ENCODE results near the gene ATP2B3. TPM values are rescaled to one million over a fixed set of nuclear protein-coding genes. Genes with fewer than 3 reads are reported as not detected.

Gene ATP2B3
- total and polyA plus RNA-seq, 2 donors (not counting 3 experiments of a cell fraction or from before 2014, with no cell fraction given), result 0.01 to 0.07 TPM

DNA sequence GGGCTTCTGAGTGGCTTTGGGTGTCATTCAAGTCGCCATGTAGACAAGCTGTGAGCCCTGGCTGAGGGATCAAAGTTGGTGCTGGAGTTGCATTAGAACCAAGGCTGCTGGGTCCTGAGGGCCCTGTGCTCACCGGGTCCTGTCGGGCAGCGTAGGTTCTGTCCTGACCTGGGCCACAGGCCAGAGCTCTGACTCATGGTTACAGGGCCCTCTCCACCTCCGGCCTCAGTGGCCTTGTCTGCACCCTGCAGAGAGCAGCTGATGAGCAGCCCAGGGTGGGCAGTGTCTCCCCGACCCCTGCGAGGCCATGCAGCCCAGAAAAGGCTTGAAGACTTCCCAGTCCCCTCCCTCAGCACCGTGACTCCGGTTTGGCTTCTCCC, 22.5 kb downstream of the ATP2B3 start:
- intact Hi-C loops (cut with micrococcal nuclease) (loop anchor here (1.0 to 2.0 kb wide), 3 partner anchors 109 to 168 kb away; no protein-coding TSS in a partner anchor), dilution Hi-C loops (cut with MboI; ENCODE audit: extremely low pct_ligation_motif_present, low sequenced_read_pairs) (no loop called here)
- CTCF ChIA-PET, result interaction anchor here (1.0 to 3.8 kb wide), 14 partner anchors 9 to 168 kb away, joined by 3 to 60 read pairs (median 6); no protein-coding TSS in a partner anchor
- H3K4me3 ChIP-seq (replicated peaks in 1 of 3; ENCODE audit: insufficient read depth in 1 of 3, low read depth in 1 of 3, low read length in 3 of 3), result no peak overlapping the region
- H4K20me1 ChIP-seq (replicated peaks; ENCODE audit: control insufficient read depth, extremely low read depth, insufficient read depth, low read length), result no peaks in the 10 kb centered on the region
- H3K79me2 ChIP-seq (ENCODE audit: control insufficient read depth, insufficient read depth, low read length), result no peaks in the 10 kb centered on the region
- no peak for DNase-seq (ENCODE audit: low read depth, low spot score)
- FAIRE-seq, result no peak
- no peaks in the 10 kb centered on the region for H3K36me3 ChIP-seq (ENCODE audit: control insufficient read depth in 2 of 2, extremely low read depth in 1 of 2, insufficient read depth in 2 of 2, low read length in 2 of 2)
- TF ChIP-seq MYC (IDR thresholded peaks at IDR 0.05; ENCODE audit: low read depth, low read length), result no peak
- TF ChIP-seq FOS (IDR thresholded peaks at IDR 0.05; ENCODE audit: borderline replicate concordance, insufficient read depth, low read length), result no peak
- TF ChIP-seq GATA2 (IDR thresholded peaks at IDR 0.05; ENCODE audit: insufficient read depth, insufficient read length, low read depth, low read length), result no peak
- TF ChIP-seq, protein P1, sequence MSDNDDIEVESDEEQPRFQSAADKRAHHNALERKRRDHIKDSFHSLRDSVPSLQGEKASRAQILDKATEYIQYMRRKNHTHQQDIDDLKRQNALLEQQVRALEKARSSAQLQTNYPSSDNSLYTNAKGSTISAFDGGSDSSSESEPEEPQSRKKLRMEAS (IDR thresholded peaks at IDR 0.05; ENCODE audit: insufficient read depth, insufficient read length), result no peak
- TF ChIP-seq POLR2A (IDR thresholded peaks at IDR 0.05; ENCODE audit: low read depth, low read length), result no peak
- no peak for TF ChIP-seq JUN (IDR thresholded peaks at IDR 0.05; ENCODE audit: borderline replicate concordance, insufficient read depth, insufficient read length, low read depth)
- no peak for TF ChIP-seq EZH2 (IDR thresholded peaks at IDR 0.05; ENCODE audit: borderline replicate concordance, low read depth, low read length, severe bottlenecking)
- no peak for TF ChIP-seq POLR2AphosphoS5 (IDR thresholded peaks at IDR 0.05; ENCODE audit: insufficient read depth, low read depth, low read length)
- TF ChIP-seq CTCF (IDR thresholded peaks at IDR 0.05; ENCODE audit: extremely low read depth in 1 of 2, insufficient read depth in 1 of 2, low read depth in 1 of 2, low read length in 2 of 2), result no peak
- H2AFZ ChIP-seq (ENCODE audit: low read depth, low read length), result no peak overlapping the region
- no peaks in the 10 kb centered on the region for H3K27me3 ChIP-seq (ENCODE audit: control insufficient read depth in 2 of 2, insufficient read depth in 2 of 2, low read length in 2 of 2)
- H3K4me2 ChIP-seq (ENCODE audit: insufficient read depth, low read length), result no peak overlapping the region
- no peaks in the 10 kb centered on the region for H3K4me1 ChIP-seq (ENCODE audit: control insufficient read depth, extremely low read depth, insufficient read depth, low read length)
- POLR2A ChIA-PET, result no interaction called here
- H3K9me3 ChIP-seq (replicated peaks; ENCODE audit: control insufficient read depth, insufficient read depth, low read length), result no peaks in the 10 kb centered on the region
- BruUV-seq (replicated peaks), result no TSS peak
- H3K9ac ChIP-seq (replicated peaks; ENCODE audit: extremely low read depth, insufficient read depth, low read length), result no peak overlapping the region
- no peaks in the 10 kb centered on the region for H3K9me1 ChIP-seq (replicated peaks; ENCODE audit: control insufficient read depth, extremely low read depth, insufficient read depth, low read length)
- no peak overlapping the region for H3K27ac ChIP-seq (ENCODE audit: insufficient read depth, low read depth, low read length)
